Measurements from ENCODE around the gene MRPL33.

- TF ChIP-seq EZH2phosphoT487 (IDR thresholded peaks at IDR 0.05; ENCODE audit: unreplicated experiment) (no peak), CTCF (conservative IDR thresholded peaks at IDR 0.05; ENCODE audit: low read depth in 2 of 2) (no peak)
Measured at GRCh38 chr2:27781496-27781895, 10.0 kb downstream of the MRPL33 start.
